NCI-H82 (cell line): ENCODE results near the gene ATP1B1.
A peak's percentile ranks its signal among the peaks of the same experiment; 100 is the strongest.
"Not testable (repeated sequence)": the region's sequence is repeated elsewhere in the genome, so short reads cannot be mapped to it uniquely, and the experiment has no call there.

Experiments used
- DNase-seq: peaks from one replicate; lab custom pipeline; 2025; lab: John Stamatoyannopoulos, UW

ATP1B1 gene

GRCh38 chr1:169115891-169116585 lies 9.5 kb downstream of the ATP1B1 start:
- no peak for DNase-seq

GRCh38 chr1:169117014-169117413 lies 10.5 kb downstream of the ATP1B1 start:
- no peak for DNase-seq

- DNase-seq, result no peak
Observed at GRCh38 chr1:169117599-169117998, 11.1 kb downstream of the ATP1B1 start.

- no peak for DNase-seq
Observed at GRCh38 chr1:169118227-169118626, 11.7 kb downstream of the ATP1B1 start.

- DNase-seq, result peak; percentile 38
Observed at GRCh38 chr1:169119405-169119804, 12.9 kb downstream of the ATP1B1 start.

- DNase-seq, result no peak
Observed at GRCh38 chr1:169120066-169120465, 13.6 kb downstream of the ATP1B1 start.

- DNase-seq, result no peak
Observed at GRCh38 chr1:169121146-169121923, 14.8 kb downstream of the ATP1B1 start.

- DNase-seq, result no peak
Observed at GRCh38 chr1:169122976-169123375, 16.5 kb downstream of the ATP1B1 start.

- DNase-seq, result no peak
Observed at GRCh38 chr1:169124459-169124858, 18.0 kb downstream of the ATP1B1 start.

GRCh38 chr1:169125597-169125996 lies 19.1 kb downstream of the ATP1B1 start:
- DNase-seq, result not testable (repeated sequence)

- no peak for DNase-seq
Observed at GRCh38 chr1:169126335-169126734, 19.8 kb downstream of the ATP1B1 start.

GRCh38 chr1:169127305-169127704 lies 20.8 kb downstream of the ATP1B1 start:
- DNase-seq, result no peak

GRCh38 chr1:169128562-169128961 lies 22.1 kb downstream of the ATP1B1 start:
- DNase-seq, result no peak

GRCh38 chr1:169129109-169129784 lies 22.8 kb downstream of the ATP1B1 start:
- no peak for DNase-seq

GRCh38 chr1:169130683-169131082 lies 24.2 kb downstream of the ATP1B1 start:
- no peak for DNase-seq

- no peak for DNase-seq
Observed at GRCh38 chr1:169132512-169133227, 26.2 kb downstream of the ATP1B1 start.

- DNase-seq, result no peak
Observed at GRCh38 chr1:169133228-169133576, 26.7 kb downstream of the ATP1B1 start.

GRCh38 chr1:169133801-169134502 lies 27.5 kb downstream of the ATP1B1 start:
- DNase-seq, result no peak

- DNase-seq, result no peak
Observed at GRCh38 chr1:169137357-169137756, 30.9 kb downstream of the ATP1B1 start.

GRCh38 chr1:169138866-169139670 lies 32.6 kb downstream of the ATP1B1 start:
- no peak for DNase-seq

GRCh38 chr1:169141356-169141755 lies 34.9 kb downstream of the ATP1B1 start:
- DNase-seq, result no peak
